GM12892 (cell line): ENCODE results near the gene LBR.

Experiments used
- POLR2A ChIP-seq: IDR thresholded peaks from 2 replicates; pipeline ENCODE4 v1.6.1; 2011; ENCODE audit warnings: low read depth, low read length, control low read depth
- POLR2AphosphoS5 ChIP-seq: IDR thresholded peaks from 2 replicates; pipeline ENCODE4 v1.6.1; 2011; ENCODE audit warnings: low read depth, low read length, control low read depth

DNA sequence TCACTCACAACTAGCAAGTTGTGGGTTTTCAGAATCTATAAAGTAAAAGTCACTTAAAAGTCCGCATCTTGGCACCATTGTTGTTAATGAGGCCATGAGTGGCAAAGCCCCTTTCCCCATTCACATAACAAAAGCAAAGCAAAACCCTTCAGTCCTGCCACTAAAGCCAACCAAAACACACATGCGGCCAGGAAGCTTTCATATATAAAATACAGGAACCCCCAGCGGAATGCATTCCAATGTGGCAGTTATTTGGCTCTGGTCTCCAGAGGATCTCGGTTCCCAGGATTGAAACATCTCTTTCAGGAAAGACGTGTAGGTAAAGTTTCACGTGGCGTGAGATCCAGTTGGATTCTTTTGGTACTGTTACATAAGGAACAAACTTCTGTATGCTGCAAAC lies 2.5 kb upstream of the LBR start:
- TF ChIP-seq POLR2AphosphoS5 (no peak), POLR2A (no peak)
